ENCODE data around the gene TACC2. TPM values are rescaled to one million over a fixed set of nuclear protein-coding genes. Genes with fewer than 3 reads are reported as not detected.

TACC2 gene
- total RNA-seq, 1 donor from 2014 or later = 22.0 TPM

- H3K9me3 Mint-ChIP-seq (ENCODE audit: unreplicated experiment) = no peaks in the 10 kb centered on the region
- no peak overlapping the region for H3K27ac Mint-ChIP-seq (ENCODE audit: unreplicated experiment)
- Histone ChIP-seq H3K36me3 (ENCODE audit: insufficient read depth, low read length) (no peaks in the 10 kb centered on the region), H3K27ac (ENCODE audit: low read depth, low read length) (no peak overlapping the region), H3K9ac (ENCODE audit: low read length) (no peak overlapping the region), H4K20me1 (ENCODE audit: insufficient read depth, low read length) (peaks cover 34% of the 10 kb centered on the region), H3K79me2 (ENCODE audit: insufficient read depth, low read length) (peaks cover 15% of the 10 kb centered on the region), H3K27me3 (ENCODE audit: insufficient read depth, low read length) (no peaks in the 10 kb centered on the region), H3K4me2 (ENCODE audit: low read length) (no peak overlapping the region), H2AFZ (ENCODE audit: low read depth, low read length) (no peak overlapping the region), H3K4me1 (ENCODE audit: insufficient read depth, low read length) (peaks cover 45% of the 10 kb centered on the region), H3K9me3 (ENCODE audit: insufficient read depth, low read depth, low read length) (no peaks in the 10 kb centered on the region), H3K4me3 (ENCODE audit: insufficient read depth, low read depth, low read length) (no peak overlapping the region)
- no peaks in the 10 kb centered on the region for H3K27me3 Mint-ChIP-seq (ENCODE audit: low read depth, unreplicated experiment)
- DNase-seq (ENCODE audit: low read depth) = peak; percentile 59
- H3K4me1 Mint-ChIP-seq (ENCODE audit: low read depth, unreplicated experiment) = peaks cover 29% of the 10 kb centered on the region
- H3K4me3 Mint-ChIP-seq (ENCODE audit: unreplicated experiment) = no peak overlapping the region
- FAIRE-seq = no peak
- H3K36me3 Mint-ChIP-seq (ENCODE audit: low read depth, unreplicated experiment) = peaks cover 2% of the 10 kb centered on the region
- no peak for TF ChIP-seq CTCF (IDR thresholded peaks at IDR 0.05; ENCODE audit: insufficient read depth, low read depth, low read length)
- TF ChIP-seq EZH2 (IDR thresholded peaks at IDR 0.05; ENCODE audit: insufficient read depth, low read length) = no peak
Measured at GRCh38 chr10:122152544-122152943, 163.6 kb downstream of the TACC2 start.

GRCh38 chr10:122154031-122154544 is 165.1 kb downstream of the TACC2 start:
- H3K4me2 ChIP-seq (ENCODE audit: low read length) = peak overlapping the region; percentile 84
- peaks cover 18% of the 10 kb centered on the region for H3K4me1 Mint-ChIP-seq (ENCODE audit: low read depth, unreplicated experiment)
- peak overlapping the region; percentile 46 for H3K27ac ChIP-seq (ENCODE audit: low read depth, low read length)
- TF ChIP-seq EZH2 (IDR thresholded peaks at IDR 0.05; ENCODE audit: insufficient read depth, low read length) (no peak), CTCF (IDR thresholded peaks at IDR 0.05; ENCODE audit: insufficient read depth, low read depth, low read length) (no peak)
- peaks cover 38% of the 10 kb centered on the region for H4K20me1 ChIP-seq (ENCODE audit: insufficient read depth, low read length)
- H3K27ac Mint-ChIP-seq (ENCODE audit: unreplicated experiment) = no peak overlapping the region
- DNase-seq (ENCODE audit: low read depth) (no peak), FAIRE-seq (peak; percentile 45)
- no peaks in the 10 kb centered on the region for H3K36me3 ChIP-seq (ENCODE audit: insufficient read depth, low read length)
- H3K4me3 Mint-ChIP-seq (ENCODE audit: unreplicated experiment) = no peak overlapping the region
- H2AFZ ChIP-seq (ENCODE audit: low read depth, low read length) = no peak overlapping the region
- H3K27me3 Mint-ChIP-seq (ENCODE audit: low read depth, unreplicated experiment) = peaks cover 3% of the 10 kb centered on the region
- no peaks in the 10 kb centered on the region for H3K27me3 ChIP-seq (ENCODE audit: insufficient read depth, low read length)
- H3K9me3 Mint-ChIP-seq (ENCODE audit: unreplicated experiment) = no peaks in the 10 kb centered on the region
- H3K4me1 ChIP-seq (ENCODE audit: insufficient read depth, low read length) = peaks cover 29% of the 10 kb centered on the region
- no peaks in the 10 kb centered on the region for H3K9me3 ChIP-seq (ENCODE audit: insufficient read depth, low read depth, low read length)
- peaks cover 16% of the 10 kb centered on the region for H3K79me2 ChIP-seq (ENCODE audit: insufficient read depth, low read length)
- peak overlapping the region; percentile 67 for H3K9ac ChIP-seq (ENCODE audit: low read length)
- H3K4me3 ChIP-seq (ENCODE audit: insufficient read depth, low read depth, low read length) = peak overlapping the region; percentile 43
- H3K36me3 Mint-ChIP-seq (ENCODE audit: low read depth, unreplicated experiment) = peaks cover 8% of the 10 kb centered on the region

Measured in astrocyte (in vitro differentiated cells and primary cell).